ENCODE data around the gene DSE.

The DSE gene

GRCh38 chr6:116476002-116476678 lies 105.4 kb downstream of the DSE start:
- peak; percentile 38 for DNase-seq (ENCODE audit: low read depth)

DNA sequence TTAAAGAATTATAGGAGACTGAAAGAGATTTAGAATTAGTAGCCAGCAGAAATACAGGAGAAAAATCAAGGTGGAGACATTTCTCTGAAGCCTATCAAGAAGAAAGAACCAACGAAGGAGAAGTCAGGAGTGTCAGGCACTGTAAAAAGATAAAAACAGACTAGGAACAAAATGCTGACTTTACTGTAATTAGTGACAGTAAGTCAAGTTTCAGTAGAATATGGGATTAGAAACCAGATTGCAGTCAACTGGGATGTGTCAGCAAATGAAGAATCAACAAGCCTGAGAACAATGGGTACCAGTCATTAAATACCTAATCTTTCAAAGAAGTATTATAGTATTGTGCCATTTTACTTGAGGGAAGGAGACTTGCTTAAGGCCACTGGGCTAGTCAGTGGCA lies 112.0 kb downstream of the DSE start:
- DNase-seq (ENCODE audit: low read depth): no peak

- no peak for DNase-seq (ENCODE audit: low read depth)
Measured at GRCh38 chr6:116483616-116484015, 112.9 kb downstream of the DSE start.

GRCh38 chr6:116485559-116486184 lies 114.9 kb downstream of the DSE start:
- DNase-seq (ENCODE audit: low read depth): peak; percentile 28

- DNase-seq (ENCODE audit: low read depth): no peak
Measured at GRCh38 chr6:116491610-116492330, 121.0 kb downstream of the DSE start.

DNA sequence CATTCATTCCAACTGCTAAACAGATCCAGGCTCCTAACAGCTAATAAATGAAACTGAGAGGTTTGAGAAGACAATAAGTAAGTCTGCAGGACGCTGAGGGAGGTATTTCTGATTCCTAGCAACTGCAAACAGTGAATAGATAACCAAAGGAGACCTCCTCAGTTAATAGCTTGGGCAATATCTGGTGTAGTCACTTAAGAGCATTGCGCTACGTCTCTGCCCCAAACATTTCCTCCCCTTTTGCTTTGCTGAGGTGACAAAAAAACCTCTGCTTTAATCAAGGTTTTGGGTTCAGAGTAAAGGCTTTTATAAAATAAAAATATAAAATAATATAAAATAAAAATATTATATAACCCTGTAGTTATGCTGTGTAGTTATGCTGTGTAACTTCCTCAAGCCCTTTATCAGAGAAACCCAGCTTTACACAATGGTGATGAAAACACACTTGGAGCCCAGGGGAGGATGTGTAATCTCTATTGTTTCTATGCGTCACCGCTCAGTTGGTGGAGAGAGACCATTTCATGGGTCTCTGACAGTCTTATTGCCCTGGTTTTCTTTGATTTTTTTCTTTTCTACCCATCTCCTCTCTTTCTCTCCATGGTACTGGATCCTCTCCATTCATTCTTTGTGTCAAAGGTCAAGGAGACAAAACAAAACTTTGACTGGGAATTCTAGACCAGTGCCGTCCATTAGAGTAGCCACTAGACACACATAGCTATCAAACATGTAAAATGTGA lies 121.8 kb downstream of the DSE start:
- no peak for DNase-seq (ENCODE audit: low read depth)

Measured in EH (cell line).